Activated CD4-positive, alpha-beta T cell treated with anti-CD3 and anti-CD28 coated beads for 36 hours (primary cell): ENCODE measurements around the gene MEIOB. TPM values are rescaled to one million over a fixed set of nuclear protein-coding genes. Genes with fewer than 3 reads are reported as not detected.

Source experiments
- ATAC-seq: fragments of 200-7000 bp; cut with Tn5 transposase; one replicate; pipeline ENCODE4 v1.10.0; 2021; ENCODE audit warnings: mild to moderate bottlenecking, moderate library complexity
- CTCF ChIA-PET: fragments of 350-600 bp; sonication (Branson Sonifier 250); formaldehyde crosslinking; loops from one replicate; lab custom pipeline; 2021; ENCODE audit warnings: antibody characterized with exemption; lab: Charles Lee
- POLR2A ChIA-PET: fragments of 350-600 bp; sonication (Branson Sonifier 250); formaldehyde crosslinking; loops from one replicate; lab custom pipeline; 2021; ENCODE audit warnings: antibody characterized with exemption, inconsistent platforms; lab: Charles Lee
- DNase-seq: peaks from one replicate; pipeline ENCODE4 v3.0.0-alpha.2; 2020
- H3K27ac Mint-ChIP-seq: one replicate; pipeline ENCODE4 v1.8.0; 2021; ENCODE audit warnings: mixed read lengths
- H3K27me3 Mint-ChIP-seq: one replicate; pipeline ENCODE4 v1.8.0; 2021; ENCODE audit warnings: mixed read lengths
- H3K36me3 Mint-ChIP-seq: one replicate; pipeline ENCODE4 v1.8.0; 2021; ENCODE audit warnings: low read depth, mixed read lengths
- H3K4me1 Mint-ChIP-seq: one replicate; pipeline ENCODE4 v1.8.0; 2021; ENCODE audit warnings: mixed read lengths
- H3K4me3 Mint-ChIP-seq: one replicate; pipeline ENCODE4 v1.8.0; 2021; ENCODE audit warnings: mild to moderate bottlenecking, moderate library complexity, mixed read lengths
- H3K9me3 Mint-ChIP-seq: one replicate; pipeline ENCODE4 v1.8.0; 2021; ENCODE audit warnings: low read depth, mixed read lengths
- intact Hi-C, 2 experiments: fragments of 100-400 bp; cut with DNase I in 1 of 2; cut with micrococcal nuclease in 1 of 2; formaldehyde crosslinking; loops; one replicate each; pipeline versions ENCODE4 v1.14.2 to v1.15.1; 2022 to 2024; cut with DNase I, micrococcal nuclease
- total RNA-seq, 2 experiments: library from RNA; stranded (reverse); gene quantifications; one replicate each; pipeline ENCODE4 v1.2.3, GENCODE V29; 2021

MEIOB gene
- total RNA-seq, 2 experiments from 2014 or later, result 0.14 to 0.21 TPM

GRCh38 chr16:1914988-1915387 is 43.0 kb upstream of the MEIOB start:
- ChIA-PET POLR2A (no interaction called here), CTCF (interaction anchor here (0.6 kb wide), 1 partner anchor 499 kb away, joined by 4 read pairs; no protein-coding TSS in a partner anchor)
- intact Hi-C loops, result no loop called here
- DNase-seq, result no peak
- Mint-ChIP-seq H3K4me3 (no peak overlapping the region), H3K9me3 (no peaks in the 10 kb centered on the region), H3K27me3 (peaks cover 26% of the 10 kb centered on the region), H3K4me1 (no peaks in the 10 kb centered on the region), H3K27ac (no peak overlapping the region), H3K36me3 (no peaks in the 10 kb centered on the region)
- ATAC-seq, result no peak

GRCh38 chr16:1914084-1914608 is 42.2 kb upstream of the MEIOB start:
- ATAC-seq, result no peak
- ChIA-PET POLR2A (no interaction called here), CTCF (no interaction called here)
- Mint-ChIP-seq H3K9me3 (no peaks in the 10 kb centered on the region), H3K4me1 (no peaks in the 10 kb centered on the region), H3K4me3 (no peak overlapping the region), H3K27ac (no peak overlapping the region), H3K36me3 (no peaks in the 10 kb centered on the region), H3K27me3 (peaks cover 24% of the 10 kb centered on the region)
- DNase-seq, result no peak
- intact Hi-C loops, result no loop called here

GRCh38 chr16:1913327-1914083 is 41.5 kb upstream of the MEIOB start:
- Mint-ChIP-seq H3K36me3 (no peaks in the 10 kb centered on the region), H3K27ac (no peak overlapping the region), H3K4me3 (no peak overlapping the region), H3K9me3 (no peaks in the 10 kb centered on the region), H3K4me1 (no peaks in the 10 kb centered on the region), H3K27me3 (peaks cover 20% of the 10 kb centered on the region)
- intact Hi-C loops, result no loop called here
- ATAC-seq (no peak), DNase-seq (no peak)
- CTCF ChIA-PET, result interaction anchor here (0.6 kb wide), 1 partner anchor 475 kb away, joined by 3 read pairs; no protein-coding TSS in a partner anchor
- POLR2A ChIA-PET, result no interaction called here

GRCh38 chr16:1912215-1912543 is 40.2 kb upstream of the MEIOB start:
- Mint-ChIP-seq H3K36me3 (no peaks in the 10 kb centered on the region), H3K27ac (no peak overlapping the region), H3K4me1 (no peaks in the 10 kb centered on the region), H3K4me3 (no peak overlapping the region), H3K27me3 (peaks cover 16% of the 10 kb centered on the region), H3K9me3 (no peaks in the 10 kb centered on the region)
- no peak for DNase-seq
- intact Hi-C loops, result no loop called here
- POLR2A ChIA-PET, result no interaction called here
- CTCF ChIA-PET, result no interaction called here
- ATAC-seq, result no peak

- Mint-ChIP-seq H3K9me3 (no peaks in the 10 kb centered on the region), H3K27ac (no peak overlapping the region), H3K4me1 (no peaks in the 10 kb centered on the region), H3K36me3 (no peaks in the 10 kb centered on the region), H3K4me3 (no peak overlapping the region), H3K27me3 (peaks cover 12% of the 10 kb centered on the region)
- ATAC-seq (no peak), DNase-seq (no peak)
- intact Hi-C loops, result no loop called here
- ChIA-PET CTCF (no interaction called here), POLR2A (no interaction called here)
Measured at GRCh38 chr16:1911467-1912214, 39.7 kb upstream of the MEIOB start.

- Mint-ChIP-seq H3K36me3 (no peaks in the 10 kb centered on the region), H3K27me3 (peaks cover 2% of the 10 kb centered on the region), H3K9me3 (no peaks in the 10 kb centered on the region), H3K4me1 (no peaks in the 10 kb centered on the region), H3K4me3 (no peak overlapping the region), H3K27ac (no peak overlapping the region)
- no peak for ATAC-seq
- POLR2A ChIA-PET, result no interaction called here
- CTCF ChIA-PET, result interaction anchor here (0.9 kb wide), 1 partner anchor 44 kb away, joined by 4 read pairs; no protein-coding TSS in a partner anchor
- intact Hi-C loops, result no loop called here
- no peak for DNase-seq
Measured at GRCh38 chr16:1909561-1910231, 37.7 kb upstream of the MEIOB start.

- H3K4me3 Mint-ChIP-seq, result no peak overlapping the region
- H3K9me3 Mint-ChIP-seq, result no peaks in the 10 kb centered on the region
- POLR2A ChIA-PET, result no interaction called here
- no peaks in the 10 kb centered on the region for H3K36me3 Mint-ChIP-seq
- DNase-seq (no peak), ATAC-seq (no peak)
- no peak overlapping the region for H3K27ac Mint-ChIP-seq
- H3K27me3 Mint-ChIP-seq, result no peaks in the 10 kb centered on the region
- H3K4me1 Mint-ChIP-seq, result no peaks in the 10 kb centered on the region
- CTCF ChIA-PET, result interaction anchor here (0.6 to 0.9 kb wide), 2 partner anchors 43 to 795 kb away, joined by 4 read pairs; no protein-coding TSS in a partner anchor
- intact Hi-C loops, result no loop called here
Measured at GRCh38 chr16:1908983-1909382, 37.0 kb upstream of the MEIOB start.

GRCh38 chr16:1908184-1908583 is 36.2 kb upstream of the MEIOB start:
- no peaks in the 10 kb centered on the region for H3K9me3 Mint-ChIP-seq
- CTCF ChIA-PET, result no interaction called here

GRCh38 chr16:1907226-1907860 is 35.4 kb upstream of the MEIOB start:
- ChIA-PET CTCF (no interaction called here), POLR2A (no interaction called here)
- ATAC-seq, result no peak

More at GRCh38 chr16:1908184-1908583, 36.2 kb upstream of the MEIOB start:
- intact Hi-C loops, result no loop called here
- no peaks in the 10 kb centered on the region for H3K4me1 Mint-ChIP-seq
- DNase-seq (no peak), ATAC-seq (no peak)
- no peaks in the 10 kb centered on the region for H3K36me3 Mint-ChIP-seq
- no peak overlapping the region for H3K4me3 Mint-ChIP-seq
- H3K27ac Mint-ChIP-seq, result no peak overlapping the region
- POLR2A ChIA-PET, result interaction anchor here (0.6 kb wide), 1 partner anchor 233 kb away, joined by 5 read pairs; no protein-coding TSS in a partner anchor
- H3K27me3 Mint-ChIP-seq, result no peaks in the 10 kb centered on the region

GRCh38 chr16:1906846-1907165 is 34.8 kb upstream of the MEIOB start:
- intact Hi-C loops, result no loop called here
- DNase-seq, result no peak
- no peaks in the 10 kb centered on the region for H3K36me3 Mint-ChIP-seq
- no peaks in the 10 kb centered on the region for H3K4me1 Mint-ChIP-seq
- H3K9me3 Mint-ChIP-seq, result no peaks in the 10 kb centered on the region
- POLR2A ChIA-PET, result no interaction called here
- no peak overlapping the region for H3K4me3 Mint-ChIP-seq
- no peak for ATAC-seq
- H3K27ac Mint-ChIP-seq, result no peak overlapping the region
- H3K27me3 Mint-ChIP-seq, result no peaks in the 10 kb centered on the region
- CTCF ChIA-PET, result interaction anchor here (0.6 kb wide), 1 partner anchor 1472 kb away, joined by 3 read pairs; no protein-coding TSS in a partner anchor

More at GRCh38 chr16:1907226-1907860, 35.4 kb upstream of the MEIOB start:
- Mint-ChIP-seq H3K4me1 (no peaks in the 10 kb centered on the region), H3K4me3 (no peak overlapping the region), H3K36me3 (no peaks in the 10 kb centered on the region), H3K27me3 (no peaks in the 10 kb centered on the region), H3K27ac (no peak overlapping the region), H3K9me3 (no peaks in the 10 kb centered on the region)
- no peak for DNase-seq
- intact Hi-C loops, result no loop called here
